WI38 (cell line): ENCODE measurements around the gene NDRG4.

Experiments used
- H3K4me3 ChIP-seq: 2 replicates; pipeline ENCODE4 v1.5.1; 2011; ENCODE audit warnings: low read depth, mild to moderate bottlenecking, control low read depth, low read length
- CTCF ChIP-seq: IDR thresholded peaks from 2 replicates; pipeline ENCODE4 v1.5.1; 2012; ENCODE audit warnings: low read depth, mild to moderate bottlenecking, control low read depth, low read length

NDRG4 gene

DNA sequence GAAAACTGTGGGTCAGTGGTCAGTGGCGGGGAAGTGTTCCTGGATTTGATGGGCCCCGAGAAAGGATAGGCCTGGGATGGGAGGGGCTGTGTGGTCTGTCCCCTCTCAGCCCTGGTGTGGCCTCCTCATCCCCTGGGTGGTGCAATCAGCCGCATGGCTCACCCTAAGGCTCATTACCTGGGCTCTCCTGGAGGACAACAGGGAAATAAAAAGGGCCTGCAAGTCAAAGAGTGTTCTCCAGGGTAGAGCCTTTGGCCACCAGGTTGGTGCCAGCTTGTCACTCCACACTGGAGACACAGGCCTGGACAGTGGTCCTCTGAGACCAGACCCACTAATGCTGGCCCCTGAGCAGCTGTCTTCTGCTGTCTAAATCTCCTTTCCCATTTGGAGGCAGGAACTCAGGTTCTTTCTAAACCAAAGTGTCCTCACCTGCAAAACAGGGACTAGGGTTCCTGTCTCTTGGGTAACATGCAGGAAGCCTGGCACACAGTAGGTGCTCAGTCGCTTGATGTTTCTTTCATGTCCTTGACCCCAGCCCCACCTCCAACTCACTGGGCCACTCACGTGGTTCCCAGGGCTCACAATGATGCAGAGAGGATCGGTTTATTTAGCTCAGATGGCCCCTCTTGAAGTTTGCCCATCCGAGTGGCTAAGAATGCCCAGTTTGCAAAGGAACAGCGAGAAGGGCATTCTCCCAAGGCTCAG, 2.4 kb downstream of the NDRG4 start:
- TF ChIP-seq CTCF: no peak
- H3K4me3 ChIP-seq: no peak overlapping the region

DNA sequence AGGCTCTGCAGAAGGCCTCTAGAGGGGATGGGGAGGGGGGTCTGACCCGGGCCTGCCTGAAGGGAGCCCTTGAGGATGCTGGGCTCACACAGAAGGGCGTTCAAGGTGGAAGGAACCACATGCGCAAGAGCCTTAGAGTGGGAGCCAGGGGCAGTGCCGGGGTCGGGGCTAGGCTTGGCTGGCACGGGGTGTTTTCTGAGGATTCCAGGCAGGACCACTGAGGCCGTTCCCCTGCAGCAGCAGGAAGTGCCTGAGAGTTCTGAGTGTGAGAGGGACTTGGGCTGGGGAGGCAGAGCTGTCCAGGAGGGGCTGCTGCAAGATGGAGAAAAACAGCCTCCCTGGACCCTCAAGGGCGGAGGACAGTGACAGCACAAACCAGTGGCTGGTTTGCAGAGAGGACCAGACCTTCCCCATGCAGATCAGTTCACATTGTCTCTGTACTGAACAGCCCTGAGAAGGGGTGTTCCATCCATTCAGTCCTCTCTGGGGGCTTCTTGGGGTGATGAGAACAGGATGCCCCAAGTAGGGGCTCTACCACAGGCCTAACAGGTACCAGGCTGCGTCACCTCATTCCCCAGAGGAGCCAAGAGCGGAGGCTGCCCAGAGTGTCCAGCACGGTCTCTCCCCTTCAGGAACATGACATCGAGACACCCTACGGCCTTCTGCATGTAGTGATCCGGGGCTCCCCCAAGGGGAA, 3.4 kb downstream of the NDRG4 start:
- no peak for TF ChIP-seq CTCF
- H3K4me3 ChIP-seq: no peak overlapping the region

- no peak overlapping the region for H3K4me3 ChIP-seq
- TF ChIP-seq CTCF: no peak
Observed at GRCh38 chr16:58503863-58504688, 4.1 kb downstream of the NDRG4 start.

DNA sequence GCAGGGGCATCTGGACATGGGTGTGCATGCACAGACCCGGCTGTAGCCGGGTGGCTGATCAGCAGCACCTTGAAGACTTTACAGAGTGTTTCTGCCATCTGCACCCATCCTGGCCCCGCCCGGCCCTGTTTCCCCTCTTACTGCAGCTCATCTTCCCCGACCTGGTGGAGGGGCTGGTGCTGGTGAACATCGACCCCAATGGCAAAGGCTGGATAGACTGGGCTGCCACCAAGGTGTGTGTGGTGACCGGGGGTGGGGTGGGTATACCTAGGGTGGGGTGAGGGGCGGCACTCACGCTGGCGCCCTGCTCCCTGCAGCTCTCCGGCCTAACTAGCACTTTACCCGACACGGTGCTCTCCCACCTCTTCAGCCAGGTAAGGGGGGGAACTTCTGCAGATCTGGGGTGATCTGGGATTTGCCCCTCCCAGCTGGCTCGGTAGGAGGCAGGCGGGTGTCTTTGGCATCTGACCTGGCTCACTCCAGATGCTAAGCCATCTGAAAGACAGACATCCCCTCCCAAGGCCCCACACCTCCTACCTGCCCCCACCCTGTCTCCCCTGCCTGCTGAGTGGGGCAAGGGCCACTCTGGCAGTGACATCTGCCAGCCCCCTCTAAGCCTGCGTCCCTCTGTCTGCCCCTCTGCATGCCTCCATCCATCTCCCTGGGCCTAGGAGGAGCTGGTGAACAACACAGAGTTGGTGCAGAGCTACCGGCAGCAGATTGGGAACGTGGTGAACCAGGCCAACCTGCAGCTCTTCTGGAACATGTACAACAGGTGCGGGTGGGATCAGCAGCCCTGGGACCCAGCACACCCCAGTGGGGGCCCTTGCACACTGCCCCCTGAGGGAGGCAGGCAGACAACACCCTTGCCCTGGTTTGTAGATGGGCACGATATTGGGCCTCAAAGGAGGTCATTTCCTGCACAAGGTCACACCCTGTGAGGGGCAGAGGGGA, 6.6 kb downstream of the NDRG4 start:
- no peak overlapping the region for H3K4me3 ChIP-seq
- TF ChIP-seq CTCF: no peak

DNA sequence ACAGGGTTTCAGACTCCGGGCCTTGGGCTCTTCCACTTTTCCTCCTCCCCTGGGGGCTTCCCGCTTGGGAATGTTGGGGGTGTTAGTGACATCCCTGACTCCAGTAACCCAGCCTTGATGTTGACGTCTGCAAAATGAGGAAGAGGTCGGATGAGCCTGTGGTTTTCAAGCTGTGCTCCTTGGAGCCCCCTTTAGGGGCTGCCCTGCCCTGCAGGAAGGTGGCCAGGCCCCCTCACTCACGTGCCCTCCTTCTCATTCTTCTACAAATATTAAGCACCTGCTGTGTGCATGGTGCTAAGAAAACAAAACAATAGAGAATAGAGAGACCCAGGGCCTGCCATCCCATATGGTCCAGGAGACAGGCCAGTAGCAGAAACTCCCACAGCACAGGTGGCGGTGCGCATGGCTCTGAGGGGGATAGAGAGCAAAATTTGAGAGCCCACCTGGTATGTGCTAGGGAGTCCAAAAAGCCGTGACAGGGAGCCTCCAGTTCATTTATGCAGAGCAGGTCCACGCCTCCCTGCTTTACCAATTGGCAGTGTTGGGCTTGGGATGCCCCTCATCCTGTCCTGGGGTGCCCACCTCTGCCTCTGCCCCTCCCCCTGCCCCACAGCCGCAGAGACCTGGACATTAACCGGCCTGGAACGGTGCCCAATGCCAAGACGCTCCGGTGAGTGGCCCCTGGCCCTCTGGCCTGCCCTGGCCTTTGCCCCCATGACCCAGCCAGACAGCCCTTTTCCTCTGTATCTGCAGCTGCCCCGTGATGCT, 7.4 kb downstream of the NDRG4 start:
- no peak for TF ChIP-seq CTCF
- H3K4me3 ChIP-seq: no peak overlapping the region

GRCh38 chr16:58507963-58508670, 8.2 kb downstream of the NDRG4 start:
- no peak overlapping the region for H3K4me3 ChIP-seq
- TF ChIP-seq CTCF: no peak
